ENCODE results near the gene PATJ.
A peak's percentile ranks its signal among the peaks of the same experiment; 100 is the strongest.
"Not testable (repeated sequence)": the region's sequence is repeated elsewhere in the genome, so short reads cannot be mapped to it uniquely, and the experiment has no call there.

Gene PATJ

DNA sequence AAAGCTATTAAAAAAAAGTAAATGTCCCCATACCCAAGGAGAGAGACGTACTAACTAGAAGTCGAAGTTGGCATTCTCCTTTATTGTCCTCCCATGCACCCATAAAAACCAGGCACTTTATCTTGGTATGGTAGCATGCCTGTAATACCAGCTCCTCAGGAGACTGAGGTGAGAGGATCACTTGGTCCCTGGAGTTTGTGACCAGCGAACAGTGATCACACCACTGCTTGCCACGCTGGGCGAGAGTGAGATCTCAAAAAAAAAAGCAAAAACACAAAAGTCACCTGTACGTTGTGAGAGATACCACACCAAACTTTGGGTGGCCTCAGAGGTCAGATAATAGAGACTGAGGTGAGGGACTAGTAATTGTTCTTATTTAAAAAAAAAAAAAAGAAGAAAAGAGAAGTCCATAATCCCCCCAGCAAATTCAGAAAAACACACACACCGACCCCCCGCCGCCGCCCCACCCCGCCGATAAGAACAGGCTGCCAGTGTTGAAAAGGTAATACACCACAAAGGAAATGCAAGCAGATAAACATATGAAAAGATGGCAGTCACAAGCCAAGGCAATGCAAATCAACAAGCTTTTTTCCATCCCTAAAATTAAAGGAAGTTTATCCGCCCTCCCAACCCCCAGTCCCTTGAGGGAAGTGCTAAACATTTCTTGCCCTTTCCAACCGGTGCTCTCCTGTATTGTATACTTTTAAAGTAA lies 455.9 kb downstream of the PATJ start:
- DNase-seq (ENCODE audit: low spot score) (no peak), FAIRE-seq (no peak)

DNA sequence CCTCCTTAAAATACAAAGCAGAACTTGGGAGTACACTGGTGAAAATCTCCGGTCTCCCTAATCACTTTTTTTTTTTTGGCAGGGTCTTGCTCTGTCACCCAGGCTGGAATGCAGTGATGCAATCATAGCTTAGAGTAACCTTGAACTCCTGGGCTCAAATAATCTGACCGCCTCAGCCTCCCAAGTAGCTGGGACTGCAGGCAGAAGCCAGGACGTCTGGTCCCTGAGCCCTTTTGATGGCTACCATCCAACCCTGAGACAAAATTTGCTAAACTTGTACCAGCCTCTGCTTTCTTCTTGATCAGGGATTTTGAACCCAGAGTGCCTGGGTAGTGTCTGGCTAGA lies 456.5 kb downstream of the PATJ start:
- DNase-seq (ENCODE audit: low spot score) (no peak), FAIRE-seq (no peak)

DNA sequence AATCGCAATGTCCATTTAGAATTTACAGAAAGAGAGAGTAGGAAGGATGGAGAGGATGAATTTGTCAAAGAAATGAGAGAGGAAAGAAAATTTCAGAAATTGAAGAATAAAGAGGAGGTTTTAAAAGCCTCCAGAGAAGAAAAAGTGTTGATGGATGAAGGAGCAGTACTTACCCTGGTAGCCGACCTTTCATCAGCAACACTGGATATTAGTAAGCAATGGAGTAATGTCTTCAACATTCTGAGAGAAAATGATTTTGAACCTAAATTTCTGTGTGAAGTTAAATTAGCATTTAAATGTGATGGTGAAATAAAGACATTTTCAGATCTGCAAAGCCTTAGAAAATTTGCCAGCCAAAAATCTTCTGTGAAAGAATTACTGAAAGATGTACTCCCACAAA lies 464.9 kb downstream of the PATJ start:
- DNase-seq (ENCODE audit: low spot score) (no peak), FAIRE-seq (no peak)

DNA sequence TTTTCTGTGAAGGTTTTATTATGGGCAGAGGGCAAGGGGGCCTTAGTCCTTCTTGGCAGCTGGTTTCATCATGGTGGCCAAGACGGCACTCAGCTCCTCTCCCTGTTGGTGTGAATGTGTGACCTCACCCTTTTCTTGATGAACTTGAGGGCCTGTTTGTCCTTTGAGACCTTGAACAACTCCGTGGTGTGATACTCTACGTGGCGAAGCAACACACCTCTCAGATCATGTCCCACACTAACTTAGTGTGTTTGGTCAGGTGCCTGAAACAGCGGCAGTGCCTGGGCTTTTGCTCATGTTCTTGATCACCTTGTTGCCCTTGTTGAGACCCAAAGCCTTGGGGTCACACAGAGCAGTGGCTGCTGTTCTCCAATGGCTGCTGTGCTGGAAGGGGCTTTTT lies 465.8 kb downstream of the PATJ start:
- no peak for DNase-seq (ENCODE audit: low spot score)
- FAIRE-seq, result peak; percentile 9

DNA sequence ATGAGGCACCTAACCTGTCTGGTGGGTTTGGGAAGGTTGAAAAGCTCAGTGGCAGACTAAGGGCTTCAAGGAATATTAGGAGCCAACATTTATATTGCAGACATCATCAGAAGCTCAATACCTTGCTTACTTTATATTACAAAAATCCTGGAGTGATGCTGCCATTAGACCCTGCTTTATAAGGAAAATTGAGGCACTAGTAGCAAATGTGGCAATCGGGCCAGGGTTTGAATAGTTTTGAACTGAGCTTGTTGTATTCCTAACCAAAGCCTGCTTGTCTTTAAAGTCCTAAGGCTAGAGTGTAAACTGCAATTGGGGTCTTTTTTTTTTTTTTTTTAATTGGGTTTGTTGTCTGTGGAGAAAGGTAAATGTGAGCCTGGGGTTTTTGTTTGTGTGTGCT lies 466.7 kb downstream of the PATJ start:
- DNase-seq (ENCODE audit: low spot score) (no peak), FAIRE-seq (no peak)

DNA sequence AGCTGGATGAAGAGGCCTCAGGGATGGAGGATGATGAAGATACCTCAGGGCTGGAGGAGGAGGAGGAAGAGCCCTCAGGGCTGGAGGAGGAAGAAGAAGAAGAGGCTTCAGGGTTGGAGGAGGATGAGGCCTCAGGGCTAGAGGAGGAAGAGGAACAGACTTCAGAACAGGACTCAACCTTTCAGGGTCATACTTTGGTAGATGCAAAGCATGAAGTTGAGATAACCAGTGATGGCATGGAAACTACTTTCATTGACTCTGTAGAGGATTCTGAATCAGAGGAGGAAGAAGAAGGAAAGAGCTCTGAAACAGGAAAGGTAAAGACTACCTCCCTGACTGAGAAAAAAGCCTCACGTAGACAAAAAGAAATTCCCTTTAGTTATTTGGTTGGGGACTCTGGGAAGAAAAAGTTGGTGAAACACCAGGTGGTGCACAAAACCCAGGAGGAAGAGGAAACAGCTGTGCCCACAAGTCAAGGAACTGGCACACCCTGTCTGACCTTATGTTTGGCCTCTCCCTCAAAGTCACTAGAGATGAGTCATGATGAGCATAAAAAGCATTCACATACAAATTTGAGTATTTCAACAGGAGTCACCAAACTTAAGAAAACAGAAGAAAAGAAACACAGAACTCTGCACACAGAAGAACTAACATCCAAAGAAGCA lies 467.8 kb downstream of the PATJ start:
- no peak for FAIRE-seq
- peak; percentile 33 for DNase-seq (ENCODE audit: low spot score)

DNA sequence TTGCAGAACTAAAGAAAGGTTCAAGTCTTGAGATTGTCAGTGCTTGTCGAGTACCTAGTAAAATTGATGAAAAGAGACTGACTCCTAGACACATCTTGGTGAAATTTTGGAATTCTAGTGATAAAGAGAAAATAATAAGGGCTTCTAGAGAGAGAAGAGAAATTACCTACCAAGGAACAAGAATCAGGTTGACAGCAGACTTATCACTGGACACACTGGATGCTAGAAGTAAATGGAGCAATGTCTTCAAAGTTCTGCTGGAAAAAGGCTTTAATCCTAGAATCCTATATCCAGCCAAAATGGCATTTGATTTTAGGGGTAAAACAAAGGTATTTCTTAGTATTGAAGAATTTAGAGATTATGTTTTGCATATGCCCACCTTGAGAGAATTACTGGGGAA lies 468.7 kb downstream of the PATJ start:
- no peak for FAIRE-seq

DNA sequence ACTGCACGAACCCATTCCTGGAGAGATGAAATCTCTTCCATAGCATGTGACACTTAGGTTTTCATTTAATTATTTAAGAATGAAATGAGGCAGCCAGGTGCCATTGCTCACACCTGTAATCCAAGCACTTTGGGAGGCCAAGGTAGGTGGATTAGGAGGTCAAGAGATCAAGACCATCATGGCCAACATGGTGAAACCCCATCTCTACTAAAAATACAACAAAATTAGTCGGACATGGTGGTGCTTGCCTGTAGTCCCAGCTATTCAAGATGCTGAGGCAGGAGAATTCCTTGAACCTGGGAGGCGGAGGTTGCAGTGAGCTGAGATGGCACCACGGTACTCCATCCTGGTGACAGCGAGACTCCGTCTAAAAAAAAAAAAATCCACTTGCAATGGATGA lies 470.1 kb downstream of the PATJ start:
- no peak for DNase-seq (ENCODE audit: low spot score)

More for the DNA sequence above, 468.7 kb downstream of the PATJ start:
- DNase-seq (ENCODE audit: low spot score), result no peak

DNA sequence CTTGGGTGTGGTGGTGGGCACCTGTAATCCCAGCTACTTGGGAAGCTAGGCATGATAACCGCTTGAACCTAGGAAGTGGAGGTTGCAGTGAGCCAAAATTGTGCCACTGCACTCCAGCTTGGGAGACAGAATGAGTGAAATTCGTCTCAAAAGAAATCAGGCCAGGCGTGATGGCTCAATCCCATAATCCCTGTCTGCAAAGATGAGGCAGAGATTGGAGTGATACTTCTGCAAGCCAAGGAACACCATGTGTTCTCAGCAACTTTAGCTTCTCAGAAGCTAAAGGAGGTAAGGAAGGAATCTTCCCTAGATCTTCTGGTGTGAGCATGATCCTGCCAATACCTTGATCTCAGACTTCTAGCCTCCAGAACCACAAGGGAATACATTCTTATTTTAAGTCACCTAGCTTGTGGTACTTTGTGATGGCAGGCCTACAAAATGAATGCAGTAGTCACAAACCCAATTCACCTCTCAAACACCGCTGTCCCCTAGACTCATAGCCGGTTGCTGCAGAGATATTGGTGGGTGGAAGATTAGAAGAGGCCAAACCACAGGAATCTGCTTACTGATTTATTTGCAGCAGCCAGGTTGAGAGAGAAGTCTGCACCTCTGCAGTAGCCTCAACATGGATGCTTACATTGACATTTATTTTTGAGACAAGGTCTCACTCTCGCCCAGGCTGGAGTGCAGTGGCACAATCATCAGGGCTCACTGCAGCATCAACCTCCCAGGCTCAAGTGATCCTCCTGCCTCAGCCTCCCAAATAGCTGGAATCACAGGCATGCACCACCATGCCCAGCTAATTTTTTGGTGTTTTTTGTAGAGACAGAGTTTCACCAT lies 471.0 kb downstream of the PATJ start:
- peak; percentile 59 for FAIRE-seq
- no peak for DNase-seq (ENCODE audit: low spot score)

More for the DNA sequence above, 470.1 kb downstream of the PATJ start:
- no peak for FAIRE-seq

DNA sequence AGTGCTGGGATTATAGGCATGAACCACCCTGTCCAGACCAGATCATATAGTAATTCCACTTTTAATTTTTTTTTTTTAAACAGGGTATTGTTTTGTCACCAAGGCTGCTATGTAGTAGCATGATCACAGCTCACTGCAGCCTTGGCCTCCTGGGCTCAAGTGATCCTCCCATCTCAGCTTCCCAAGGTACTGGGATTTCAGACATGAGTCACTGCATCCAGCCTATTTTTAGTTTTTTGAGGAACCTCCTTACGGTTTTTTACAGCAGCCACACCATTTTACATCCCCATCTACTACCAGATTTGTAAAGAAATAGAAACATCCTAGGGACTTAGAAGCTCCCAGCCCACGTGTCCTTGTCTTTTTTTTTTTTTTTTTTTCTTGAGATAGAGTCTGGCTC lies 476.3 kb downstream of the PATJ start:
- no peak for FAIRE-seq

DNA sequence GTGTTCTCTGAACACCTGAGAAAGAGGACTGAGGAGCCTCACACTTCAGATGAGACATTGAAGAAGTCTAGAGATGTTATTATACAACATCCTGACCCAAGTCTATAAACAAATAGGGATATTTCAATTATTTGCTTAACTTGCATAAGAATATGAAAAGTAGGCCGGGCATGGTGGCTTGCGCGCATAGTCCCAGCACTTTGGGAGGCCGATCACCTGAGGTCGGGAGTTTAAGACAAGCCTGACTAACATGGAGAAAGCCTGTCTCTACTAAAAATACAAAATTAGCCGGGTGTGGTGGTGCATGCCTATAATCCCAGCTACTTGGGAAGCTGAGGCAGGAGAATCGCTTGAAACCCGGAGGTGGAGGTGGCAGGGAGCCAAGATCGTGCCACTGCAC lies 478.2 kb downstream of the PATJ start:
- not testable (repeated sequence) for DNase-seq (ENCODE audit: low spot score); FAIRE-seq

More for the DNA sequence above, 476.3 kb downstream of the PATJ start:
- DNase-seq (ENCODE audit: low spot score), result no peak

DNA sequence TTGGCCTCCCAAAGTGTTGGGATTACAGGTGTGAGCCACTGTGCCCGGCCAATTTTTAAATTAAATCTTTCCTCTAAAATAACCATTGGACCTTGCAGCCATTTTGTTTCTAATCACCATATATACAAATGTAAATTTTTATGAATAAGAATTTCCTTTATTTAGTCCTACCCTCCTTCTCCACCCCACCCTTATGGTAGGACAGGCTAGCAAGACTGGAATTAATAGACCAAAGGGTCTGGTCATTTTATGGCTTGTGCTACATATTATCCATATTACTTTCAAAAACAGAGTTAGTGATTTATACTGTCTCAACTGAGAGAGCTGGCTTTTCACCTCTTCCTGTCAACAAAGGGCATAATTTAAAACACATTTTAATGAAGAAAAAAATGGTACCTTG lies 478.9 kb downstream of the PATJ start:
- no peak for FAIRE-seq
- DNase-seq (ENCODE audit: low spot score), result no peak

DNA sequence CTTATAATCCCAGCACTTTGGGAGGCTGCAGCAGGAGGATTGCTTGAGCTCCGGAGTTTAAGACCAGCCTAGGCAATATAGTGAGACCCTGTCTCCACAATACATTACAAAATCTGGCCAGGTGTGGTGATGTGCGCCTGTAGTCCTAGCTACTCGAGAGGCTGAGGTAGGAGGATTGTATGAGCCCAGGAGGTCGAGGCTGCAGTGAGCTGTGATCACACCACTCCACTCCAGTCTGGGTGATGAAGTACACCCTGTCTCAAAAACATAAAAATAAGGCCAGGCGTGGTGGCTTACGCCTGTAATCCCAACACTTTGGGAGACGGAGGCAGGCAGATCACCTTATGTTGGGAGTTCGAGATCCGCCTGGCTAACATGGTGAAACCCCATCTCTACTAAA lies 480.0 kb downstream of the PATJ start:
- no peak for FAIRE-seq
- no peak for DNase-seq (ENCODE audit: low spot score)

DNA sequence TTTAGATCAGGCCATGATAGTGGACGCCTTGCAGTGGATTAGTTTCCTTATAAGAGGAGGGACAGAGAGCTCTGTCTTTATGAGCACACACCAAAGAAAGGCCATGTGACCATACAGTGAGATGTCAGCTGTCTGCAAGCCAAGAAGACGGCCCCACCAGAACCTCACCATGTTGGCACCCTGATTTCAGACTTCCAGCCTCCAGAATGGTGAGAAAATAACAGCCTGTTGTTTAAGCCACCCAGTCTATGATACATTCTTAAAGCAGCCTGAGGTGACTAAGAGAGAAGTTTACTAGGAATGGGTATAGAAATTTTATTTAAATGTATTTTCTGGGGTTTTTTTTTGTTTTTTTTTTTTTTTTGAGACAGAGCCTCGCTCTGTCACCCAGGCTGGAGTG lies 481.9 kb downstream of the PATJ start:
- no peak for FAIRE-seq

DNA sequence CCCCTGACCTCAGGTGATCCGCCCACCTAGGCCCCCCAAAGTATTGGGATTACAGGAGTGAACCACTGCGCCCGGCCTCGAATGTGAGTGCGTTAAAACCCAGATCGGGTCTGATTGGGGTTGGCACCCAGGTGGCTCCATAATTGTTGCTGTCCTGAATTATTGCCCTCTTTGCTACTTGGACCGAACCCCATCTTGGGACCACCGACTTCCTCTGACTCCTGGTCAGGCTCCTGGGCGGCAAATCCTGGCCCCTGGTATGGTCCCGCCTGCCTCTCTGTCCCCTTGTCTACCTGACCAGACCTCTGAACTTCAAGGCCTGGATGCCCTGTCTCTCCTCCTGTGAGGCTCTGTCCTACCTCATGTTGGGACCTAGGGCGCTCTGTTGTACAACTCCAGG lies 485.2 kb downstream of the PATJ start:
- DNase-seq (ENCODE audit: low spot score) (no peak), FAIRE-seq (no peak)

More for the DNA sequence above, 481.9 kb downstream of the PATJ start:
- DNase-seq (ENCODE audit: low spot score), result no peak
